ENCODE results near the gene CREBBP.

CREBBP gene

DNA sequence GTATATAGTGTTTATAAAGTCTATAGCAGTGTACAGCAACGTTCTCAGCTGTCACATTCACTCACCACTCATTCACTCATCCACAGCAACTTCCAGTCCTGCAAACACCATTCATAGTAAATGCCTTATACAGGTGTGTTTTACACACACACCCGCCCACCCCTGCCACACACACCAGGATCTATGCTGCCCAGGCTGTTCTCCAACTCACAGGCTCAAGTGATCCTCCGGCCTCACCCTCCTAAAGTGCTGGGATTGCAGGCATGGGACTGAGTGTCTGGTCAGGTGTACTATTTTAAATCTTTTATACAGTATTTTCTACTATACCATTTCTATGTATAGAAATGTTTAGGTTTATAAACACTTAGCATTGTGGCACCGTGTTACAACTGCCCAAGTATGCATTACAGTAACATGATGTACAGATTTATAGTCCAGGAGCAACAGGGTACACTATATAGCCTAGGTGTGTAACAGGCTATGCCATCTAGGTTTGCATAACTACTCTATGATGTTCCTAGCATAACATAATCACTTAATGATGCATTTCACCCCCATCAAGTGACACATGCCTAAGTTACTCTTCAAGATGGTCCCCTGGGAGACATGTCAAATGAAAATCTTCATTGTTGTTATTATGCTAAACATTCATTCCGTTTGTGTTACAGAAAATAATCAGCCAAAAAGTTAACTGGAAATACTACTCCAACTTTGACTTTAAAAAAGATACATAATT is 42.5 kb downstream of the CREBBP start:
- no peaks in the 10 kb centered on the region for H3K36me3 ChIP-seq (ENCODE audit: control insufficient read depth, insufficient read depth, low read length)
- no peaks in the 10 kb centered on the region for H3K9me3 ChIP-seq (ENCODE audit: control insufficient read depth, insufficient read depth, low read length)
- no peaks in the 10 kb centered on the region for H3K27me3 ChIP-seq (ENCODE audit: control insufficient read depth, insufficient read depth, low read length)
- no peak overlapping the region for H3K4me3 ChIP-seq (ENCODE audit: low read depth, low read length)
- H3K27ac ChIP-seq (ENCODE audit: low read depth, low read length), result no peak overlapping the region
- no peak overlapping the region for H3K9ac ChIP-seq (ENCODE audit: low read depth, low read length)
- peaks cover 42% of the 10 kb centered on the region for H3K4me1 ChIP-seq (ENCODE audit: control insufficient read depth, insufficient read depth, low read length)

DNA sequence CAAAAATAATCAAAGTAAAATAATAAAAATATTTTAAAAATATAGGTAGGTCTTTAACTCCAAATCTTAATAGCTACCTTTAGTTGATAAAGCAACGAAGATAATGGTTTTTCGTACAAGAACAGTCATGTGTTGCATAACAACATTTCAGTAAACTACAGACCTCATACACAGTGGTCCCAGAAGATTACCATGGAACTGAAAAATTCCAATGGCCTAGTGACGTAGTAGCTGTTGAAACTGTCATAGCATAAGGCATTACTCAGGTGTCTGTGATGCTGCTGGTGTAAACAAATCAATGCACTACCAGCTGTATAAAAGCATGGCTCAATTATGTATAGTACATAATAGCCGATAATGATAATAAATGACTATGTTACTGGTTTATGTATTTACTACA is 43.9 kb downstream of the CREBBP start:
- Histone ChIP-seq H3K36me3 (ENCODE audit: control insufficient read depth, insufficient read depth, low read length) (no peaks in the 10 kb centered on the region), H3K4me3 (ENCODE audit: low read depth, low read length) (no peak overlapping the region)

DNA sequence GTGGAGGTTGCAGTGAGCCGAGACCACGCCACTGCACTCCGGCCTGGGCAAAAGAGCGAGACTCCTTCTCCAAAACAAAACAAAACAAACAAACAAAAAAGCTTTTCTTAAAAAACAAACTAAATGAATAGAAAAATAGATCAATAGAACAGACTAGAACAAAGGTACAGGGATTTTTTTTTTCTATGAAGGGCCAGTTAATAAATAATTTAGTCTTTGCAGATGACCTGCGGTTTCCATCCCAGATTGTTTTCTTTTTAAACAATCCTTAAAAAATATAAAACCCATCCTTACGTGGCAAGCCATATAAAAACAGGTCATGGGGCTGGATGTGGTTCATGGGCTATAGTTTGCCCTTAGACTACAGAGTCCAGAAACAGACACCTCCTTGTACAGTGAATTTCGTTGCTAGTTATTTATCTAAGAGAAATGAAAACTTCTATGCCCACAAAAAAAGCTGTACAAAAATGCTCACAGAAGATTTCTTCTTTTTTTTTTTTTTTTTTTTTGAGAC is 45.4 kb downstream of the CREBBP start:
- Histone ChIP-seq H3K9me3 (ENCODE audit: control insufficient read depth, insufficient read depth, low read length) (no peaks in the 10 kb centered on the region), H3K36me3 (ENCODE audit: control insufficient read depth, insufficient read depth, low read length) (no peaks in the 10 kb centered on the region)

More for the DNA sequence above, 43.9 kb downstream of the CREBBP start:
- H3K9ac ChIP-seq (ENCODE audit: low read depth, low read length), result no peak overlapping the region
- H3K4me1 ChIP-seq (ENCODE audit: control insufficient read depth, insufficient read depth, low read length), result peaks cover 31% of the 10 kb centered on the region
- H3K27me3 ChIP-seq (ENCODE audit: control insufficient read depth, insufficient read depth, low read length), result no peaks in the 10 kb centered on the region
- H3K9me3 ChIP-seq (ENCODE audit: control insufficient read depth, insufficient read depth, low read length), result no peaks in the 10 kb centered on the region
- no peak overlapping the region for H3K27ac ChIP-seq (ENCODE audit: low read depth, low read length)

DNA sequence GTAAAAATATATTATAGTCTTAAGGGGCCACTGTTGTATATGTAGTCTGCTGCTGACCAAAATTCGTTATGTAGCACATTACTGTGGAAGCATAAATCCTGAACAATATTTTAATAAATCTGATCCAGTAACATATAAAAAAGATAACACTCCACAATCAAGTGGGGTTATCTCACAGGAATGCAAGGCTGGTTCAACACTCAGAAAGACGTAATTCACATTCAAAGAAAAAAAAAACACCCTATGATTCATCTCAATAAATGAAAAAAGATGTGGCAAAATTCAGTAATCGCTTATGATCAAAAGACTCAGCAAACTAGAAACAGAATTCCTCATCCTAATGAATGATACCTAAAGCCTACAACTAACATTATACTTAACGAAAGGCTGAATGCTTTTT is 47.8 kb downstream of the CREBBP start:
- no peak overlapping the region for H3K4me3 ChIP-seq (ENCODE audit: low read depth, low read length)
- H3K27me3 ChIP-seq (ENCODE audit: control insufficient read depth, insufficient read depth, low read length), result no peaks in the 10 kb centered on the region
- H3K9ac ChIP-seq (ENCODE audit: low read depth, low read length), result no peak overlapping the region
- peaks cover 6% of the 10 kb centered on the region; the same call in 1 of the 2 replicates for H3K4me1 ChIP-seq (ENCODE audit: control insufficient read depth, insufficient read depth, low read length)
- H3K36me3 ChIP-seq (ENCODE audit: control insufficient read depth, insufficient read depth, low read length), result no peaks in the 10 kb centered on the region
- no peaks in the 10 kb centered on the region for H3K9me3 ChIP-seq (ENCODE audit: control insufficient read depth, insufficient read depth, low read length)
- no peak overlapping the region for H3K27ac ChIP-seq (ENCODE audit: low read depth, low read length)

More for the DNA sequence above, 45.4 kb downstream of the CREBBP start:
- H3K9ac ChIP-seq (ENCODE audit: low read depth, low read length), result no peak overlapping the region
- H3K4me1 ChIP-seq (ENCODE audit: control insufficient read depth, insufficient read depth, low read length), result peaks cover 17% of the 10 kb centered on the region
- H3K27ac ChIP-seq (ENCODE audit: low read depth, low read length), result no peak overlapping the region
- no peaks in the 10 kb centered on the region for H3K27me3 ChIP-seq (ENCODE audit: control insufficient read depth, insufficient read depth, low read length)
- H3K4me3 ChIP-seq (ENCODE audit: low read depth, low read length), result no peak overlapping the region

DNA sequence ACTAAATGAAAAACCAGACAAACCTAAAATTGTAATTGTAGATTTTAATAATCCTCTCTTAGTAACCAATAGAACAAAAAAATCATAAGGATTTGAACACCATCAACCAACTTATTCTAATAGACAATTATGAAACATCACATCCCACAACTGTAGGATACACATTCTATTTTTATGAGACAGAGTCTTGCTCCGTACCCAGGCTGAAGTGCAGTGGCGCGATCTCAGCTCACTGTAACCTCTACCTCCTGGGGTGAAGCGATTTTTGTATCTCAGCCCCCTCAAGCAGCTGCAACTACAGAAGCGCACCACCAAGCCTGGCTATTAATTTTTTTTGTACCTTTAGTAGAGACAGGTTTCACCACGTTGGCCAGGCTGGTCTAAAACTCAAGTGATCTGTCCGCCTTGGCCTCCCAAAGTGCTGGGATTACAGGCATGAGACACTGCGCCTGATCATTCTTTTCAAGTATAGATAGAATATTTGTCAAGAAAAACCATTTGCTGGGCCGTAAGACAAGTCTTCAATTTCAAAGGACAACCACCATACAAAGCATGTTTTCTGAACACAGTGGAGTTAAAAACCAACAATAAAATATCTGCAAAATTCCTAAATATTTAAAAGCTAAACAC is 49.8 kb downstream of the CREBBP start:
- H3K27ac ChIP-seq (ENCODE audit: low read depth, low read length), result no peak overlapping the region
- H3K9me3 ChIP-seq (ENCODE audit: control insufficient read depth, insufficient read depth, low read length), result no peaks in the 10 kb centered on the region
- no peak overlapping the region for H3K4me3 ChIP-seq (ENCODE audit: low read depth, low read length)
- H3K27me3 ChIP-seq (ENCODE audit: control insufficient read depth, insufficient read depth, low read length), result no peaks in the 10 kb centered on the region
- H3K36me3 ChIP-seq (ENCODE audit: control insufficient read depth, insufficient read depth, low read length), result no peaks in the 10 kb centered on the region
- H3K9ac ChIP-seq (ENCODE audit: low read depth, low read length), result no peak overlapping the region
- H3K4me1 ChIP-seq (ENCODE audit: control insufficient read depth, insufficient read depth, low read length), result peaks cover 6% of the 10 kb centered on the region; the same call in 1 of the 2 replicates

DNA sequence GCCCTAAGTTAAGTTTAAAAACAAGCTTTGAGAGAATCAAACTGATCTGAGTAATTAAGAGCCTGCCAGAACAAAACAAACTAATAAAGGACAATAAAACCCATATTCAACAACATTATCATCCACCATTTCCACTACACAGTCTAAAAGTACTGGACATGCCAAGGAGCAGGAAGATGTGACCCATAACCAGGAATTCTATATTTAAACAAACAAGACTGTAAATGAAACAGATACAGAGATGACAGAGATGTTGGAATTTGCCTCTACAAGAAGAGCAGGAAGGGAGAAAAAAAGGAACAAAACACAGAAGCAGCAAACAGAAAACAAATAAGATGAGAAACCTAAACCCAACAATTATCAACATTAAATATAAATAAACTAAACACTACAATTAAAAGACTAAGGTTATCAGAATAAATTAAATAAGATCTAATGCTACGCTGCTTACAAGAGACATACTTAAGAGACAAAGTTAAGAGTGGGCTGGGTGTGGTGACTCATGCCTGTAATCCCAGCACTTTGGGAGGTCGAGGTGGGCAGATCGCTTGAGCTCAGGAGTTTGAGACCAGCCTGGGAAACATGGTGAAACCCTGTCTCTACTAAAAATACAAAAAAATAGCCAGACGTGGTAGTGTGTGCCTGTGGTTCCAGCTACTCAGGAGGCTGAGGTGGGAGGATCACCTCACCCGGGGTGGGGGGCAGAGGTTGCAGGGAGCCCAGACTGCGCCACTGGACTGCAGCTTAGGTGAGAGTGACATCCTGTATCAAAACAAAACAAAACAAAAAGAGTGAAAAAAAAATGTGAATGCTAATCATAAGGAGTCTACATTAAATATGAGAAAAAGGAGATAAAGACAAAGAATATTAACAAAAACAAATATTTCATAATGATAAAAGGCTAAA is 50.6 kb downstream of the CREBBP start:
- Histone ChIP-seq H3K9ac (ENCODE audit: low read depth, low read length) (no peak overlapping the region), H3K4me3 (ENCODE audit: low read depth, low read length) (no peak overlapping the region), H3K36me3 (ENCODE audit: control insufficient read depth, insufficient read depth, low read length) (no peaks in the 10 kb centered on the region), H3K9me3 (ENCODE audit: control insufficient read depth, insufficient read depth, low read length) (no peaks in the 10 kb centered on the region), H3K27me3 (ENCODE audit: control insufficient read depth, insufficient read depth, low read length) (no peaks in the 10 kb centered on the region), H3K4me1 (ENCODE audit: control insufficient read depth, insufficient read depth, low read length) (peaks cover 8% of the 10 kb centered on the region; the same call in 1 of the 2 replicates), H3K27ac (ENCODE audit: low read depth, low read length) (no peak overlapping the region)

DNA sequence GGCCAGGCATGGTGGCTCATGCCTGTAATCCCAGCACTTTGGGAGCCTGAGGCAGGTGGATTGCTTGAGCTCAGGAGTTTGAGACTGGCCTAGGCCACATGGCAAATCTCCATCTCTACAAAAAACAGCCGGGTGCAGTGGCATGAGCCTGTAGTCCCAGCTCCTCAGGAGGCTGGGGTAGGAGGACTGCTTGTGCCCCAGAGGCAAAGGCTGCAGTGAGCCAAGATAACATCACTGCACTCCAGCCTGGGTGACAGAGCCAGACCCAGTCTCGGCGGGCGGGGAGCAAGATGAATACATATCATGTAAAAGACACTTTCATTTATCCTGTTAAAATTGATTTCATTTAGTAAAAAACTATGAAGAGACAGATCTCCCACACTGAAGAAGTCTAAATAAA is 54.6 kb downstream of the CREBBP start:
- Histone ChIP-seq H3K9me3 (ENCODE audit: control insufficient read depth, insufficient read depth, low read length) (no peaks in the 10 kb centered on the region), H3K27ac (ENCODE audit: low read depth, low read length) (no peak overlapping the region), H3K4me3 (ENCODE audit: low read depth, low read length) (no peak overlapping the region), H3K27me3 (ENCODE audit: control insufficient read depth, insufficient read depth, low read length) (no peaks in the 10 kb centered on the region), H3K4me1 (ENCODE audit: control insufficient read depth, insufficient read depth, low read length) (peaks cover 20% of the 10 kb centered on the region), H3K36me3 (ENCODE audit: control insufficient read depth, insufficient read depth, low read length) (no peaks in the 10 kb centered on the region), H3K9ac (ENCODE audit: low read depth, low read length) (no peak overlapping the region)

DNA sequence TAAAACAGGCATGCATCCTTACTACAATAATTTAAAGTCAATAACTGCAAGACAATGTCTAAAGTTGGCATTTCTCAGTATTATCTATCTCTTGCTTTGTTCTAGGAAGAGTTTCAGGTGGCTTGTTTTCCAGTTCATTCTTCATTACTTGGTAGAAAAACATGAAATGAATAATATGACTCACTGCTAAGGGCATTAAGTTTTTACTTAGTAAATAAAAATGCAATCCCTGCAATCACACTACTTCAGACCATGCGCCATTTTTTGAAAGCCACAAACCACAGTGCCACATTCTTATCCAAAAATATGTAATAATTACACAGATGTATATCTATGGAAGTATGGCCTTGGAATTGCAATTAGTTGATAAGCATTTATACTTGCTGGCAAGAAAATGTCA is 55.4 kb downstream of the CREBBP start:
- Histone ChIP-seq H3K9me3 (ENCODE audit: control insufficient read depth, insufficient read depth, low read length) (no peaks in the 10 kb centered on the region), H3K27me3 (ENCODE audit: control insufficient read depth, insufficient read depth, low read length) (no peaks in the 10 kb centered on the region), H3K4me3 (ENCODE audit: low read depth, low read length) (no peak overlapping the region), H3K4me1 (ENCODE audit: control insufficient read depth, insufficient read depth, low read length) (peaks cover 20% of the 10 kb centered on the region), H3K27ac (ENCODE audit: low read depth, low read length) (no peak overlapping the region), H3K36me3 (ENCODE audit: control insufficient read depth, insufficient read depth, low read length) (no peaks in the 10 kb centered on the region), H3K9ac (ENCODE audit: low read depth, low read length) (no peak overlapping the region)

DNA sequence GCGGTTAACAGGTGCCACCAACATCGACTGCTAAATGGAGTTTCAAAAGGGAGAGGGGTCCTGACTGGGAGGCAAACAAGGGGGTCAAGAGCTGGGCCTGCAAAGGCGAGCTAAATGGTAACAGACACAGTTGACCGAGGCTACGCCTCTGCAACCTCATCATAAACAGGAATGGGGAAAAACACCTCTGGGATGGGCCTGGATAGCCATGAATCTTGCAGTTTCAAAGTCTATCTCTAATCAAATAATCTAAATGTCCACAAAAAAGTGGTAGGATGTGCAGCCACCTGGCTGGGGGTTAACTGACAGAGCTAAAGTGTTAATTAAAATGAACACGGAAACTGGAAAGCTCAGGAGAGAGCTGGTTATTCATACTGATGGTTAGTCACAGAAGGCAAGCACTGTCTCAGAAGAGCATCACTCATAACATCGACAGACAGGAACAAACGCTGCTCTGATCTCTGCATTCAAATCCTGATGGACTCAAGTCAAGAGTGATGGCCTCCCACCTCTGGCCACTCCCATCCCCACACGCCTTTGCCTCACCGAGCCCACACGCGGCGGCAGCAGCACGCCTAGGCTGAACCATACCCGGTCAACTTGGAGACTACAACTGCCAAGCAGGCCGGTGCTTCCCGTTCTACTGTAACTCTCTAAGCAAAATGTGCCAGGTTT is 56.3 kb downstream of the CREBBP start:
- Histone ChIP-seq H3K36me3 (ENCODE audit: control insufficient read depth, insufficient read depth, low read length) (no peaks in the 10 kb centered on the region), H3K9ac (ENCODE audit: low read depth, low read length) (no peak overlapping the region), H3K4me1 (ENCODE audit: control insufficient read depth, insufficient read depth, low read length) (peaks cover 20% of the 10 kb centered on the region), H3K4me3 (ENCODE audit: low read depth, low read length) (no peak overlapping the region), H3K27me3 (ENCODE audit: control insufficient read depth, insufficient read depth, low read length) (no peaks in the 10 kb centered on the region), H3K27ac (ENCODE audit: low read depth, low read length) (no peak overlapping the region), H3K9me3 (ENCODE audit: control insufficient read depth, insufficient read depth, low read length) (no peaks in the 10 kb centered on the region)

DNA sequence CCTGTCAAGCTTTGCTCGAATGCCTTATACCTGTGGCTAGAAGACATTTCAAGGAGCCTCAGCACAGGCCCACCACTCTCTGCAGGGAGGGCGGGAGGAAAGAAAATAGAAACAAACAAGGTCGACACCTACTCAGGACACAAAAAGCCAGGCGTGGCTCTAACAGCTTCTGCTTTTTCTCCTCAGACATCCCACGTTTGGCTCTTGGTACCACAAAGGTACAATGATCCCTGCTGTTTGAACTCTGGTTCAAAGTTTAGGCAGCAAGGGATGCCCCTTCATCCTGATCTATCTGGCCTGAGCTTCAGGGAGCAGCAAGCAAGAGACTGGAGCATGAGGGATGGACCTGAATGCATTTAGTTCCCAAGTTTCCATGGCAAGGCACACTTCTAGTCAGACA is 57.1 kb downstream of the CREBBP start:
- peaks cover 20% of the 10 kb centered on the region for H3K4me1 ChIP-seq (ENCODE audit: control insufficient read depth, insufficient read depth, low read length)
- H3K9me3 ChIP-seq (ENCODE audit: control insufficient read depth, insufficient read depth, low read length), result no peaks in the 10 kb centered on the region
- H3K27me3 ChIP-seq (ENCODE audit: control insufficient read depth, insufficient read depth, low read length), result no peaks in the 10 kb centered on the region
- no peaks in the 10 kb centered on the region for H3K36me3 ChIP-seq (ENCODE audit: control insufficient read depth, insufficient read depth, low read length)
- H3K9ac ChIP-seq (ENCODE audit: low read depth, low read length), result no peak overlapping the region
- no peak overlapping the region for H3K27ac ChIP-seq (ENCODE audit: low read depth, low read length)
- no peak overlapping the region for H3K4me3 ChIP-seq (ENCODE audit: low read depth, low read length)
